Measurements from ENCODE around the gene BTAF1.

The BTAF1 gene

GRCh38 chr10:92054807-92055206 is 131.2 kb downstream of the BTAF1 start:
- no peak for DNase-seq

GRCh38 chr10:92062273-92062672 is 138.7 kb downstream of the BTAF1 start:
- no peak for DNase-seq

GRCh38 chr10:92064506-92064905 is 140.9 kb downstream of the BTAF1 start:
- no peak for DNase-seq

- DNase-seq, result no peak
Observed at GRCh38 chr10:92066386-92066785, 142.8 kb downstream of the BTAF1 start.

- no peak for DNase-seq
Observed at GRCh38 chr10:92068900-92069299, 145.3 kb downstream of the BTAF1 start.

- no peak for DNase-seq
Observed at GRCh38 chr10:92074126-92074887, 150.7 kb downstream of the BTAF1 start.

- no peak for DNase-seq
Observed at GRCh38 chr10:92075829-92076228, 152.3 kb downstream of the BTAF1 start.

- no peak for DNase-seq
Observed at GRCh38 chr10:92076722-92077121, 153.2 kb downstream of the BTAF1 start.

- DNase-seq, result no peak
Observed at GRCh38 chr10:92079003-92079402, 155.4 kb downstream of the BTAF1 start.

Measured in NCI-H1417 (cell line).